IMR-90 (cell line): Measurements from ENCODE around the gene IL1F10. TPM values are rescaled to one million over a fixed set of nuclear protein-coding genes. Genes with fewer than 3 reads are reported as not detected.

ENCODE experiments used
- ATAC-seq: fragments of 200-7000 bp; cut with Tn5 transposase; 2 replicates; pipeline ENCODE4 v1.9.1; 2020; ENCODE audit warnings: low read depth, mild to moderate bottlenecking, moderate library complexity
- BruUV-seq: library from RNA; stranded (reverse); fragments of 400-500 nt; replicated peaks from 2 replicates; lab custom pipeline; 2021; lab: Mats Ljungman, UMichigan
- CTCF ChIA-PET: fragments of 300-600 bp; formaldehyde crosslinking; extraction: SDS; loops from one replicate; lab custom pipeline; 2021; ENCODE audit warnings: antibody characterized with exemption; lab: Yijun Ruan, JAX
- POLR2A ChIA-PET: fragments of 300-600 bp; sonication (Branson Sonifier 250); formaldehyde crosslinking; loops from one replicate; lab custom pipeline; 2022; ENCODE audit warnings: antibody characterized with exemption; ENCODE audit not compliant: unreplicated experiment; lab: Charles Lee
- DNase-seq: peaks from one replicate; pipeline ENCODE4 v3.0.0; 2013
- H2AFZ ChIP-seq: replicated peaks from 2 replicates; pipeline ENCODE3; 2013; ENCODE audit warnings: low read length, mild to moderate bottlenecking; ENCODE audit not compliant: poor library complexity
- H2AK5ac ChIP-seq: 2 replicates; pipeline ENCODE4 v1.6.1; 2013; ENCODE audit warnings: low read depth, low read length, inconsistent platforms
- H2AK9ac ChIP-seq: replicated peaks from 2 replicates; pipeline ENCODE3; 2013; ENCODE audit warnings: mild to moderate bottlenecking, low read depth, low read length, moderate library complexity; ENCODE audit not compliant: poor library complexity
- H2BK120ac ChIP-seq: 2 replicates; pipeline ENCODE4 v1.6.1; 2013; ENCODE audit warnings: low read depth, low read length, inconsistent platforms
- H2BK15ac ChIP-seq: 3 replicates; pipeline ENCODE4 v1.6.1; 2013; ENCODE audit warnings: low read depth, low read length, inconsistent platforms
- H2BK20ac ChIP-seq: 2 replicates; pipeline ENCODE4 v1.6.1; 2013; ENCODE audit warnings: low read depth, mild to moderate bottlenecking, inconsistent platforms, low read length, moderate library complexity
- H2BK5ac ChIP-seq: 2 replicates; pipeline ENCODE4 v1.6.1; 2013; ENCODE audit warnings: mild to moderate bottlenecking, low read depth, low read length, inconsistent platforms; ENCODE audit not compliant: poor library complexity, severe bottlenecking
- H3K14ac ChIP-seq: replicated peaks from 2 replicates; pipeline ENCODE4 v1.6.1; 2013; ENCODE audit warnings: low read depth, low read length, inconsistent platforms
- H3K18ac ChIP-seq: 2 replicates; pipeline ENCODE4 v1.6.1; 2013; ENCODE audit warnings: low read depth, low read length, control low read depth
- H3K23ac ChIP-seq: 2 replicates; pipeline ENCODE4 v1.6.1; 2013; ENCODE audit warnings: low read depth, low read length, inconsistent platforms
- H3K27ac ChIP-seq: 2 replicates; pipeline ENCODE4 v1.5.1; 2013; ENCODE audit warnings: mild to moderate bottlenecking, control low read depth, low read length; ENCODE audit not compliant: insufficient read depth
- H3K27me3 ChIP-seq: 2 replicates; pipeline ENCODE4 v1.6.1; 2013; ENCODE audit warnings: low read length; ENCODE audit not compliant: control insufficient read depth, insufficient read depth
- H3K36me3 ChIP-seq: 2 replicates; pipeline ENCODE4 v1.6.1; 2013; ENCODE audit warnings: low read length, mixed read lengths; ENCODE audit not compliant: control insufficient read depth, insufficient read depth
- H3K4ac ChIP-seq: 2 replicates; pipeline ENCODE4 v1.6.1; 2013; ENCODE audit warnings: low read depth, low read length, inconsistent platforms
- H3K4me1 ChIP-seq: 2 replicates; pipeline ENCODE4 v1.6.1; 2013; ENCODE audit warnings: low read length, mixed read lengths; ENCODE audit not compliant: control insufficient read depth, insufficient read depth
- H3K4me2 ChIP-seq: 2 replicates; pipeline ENCODE4 v1.6.1; 2013; ENCODE audit warnings: low read depth, mild to moderate bottlenecking, control low read depth, low read length, moderate library complexity
- H3K4me3 ChIP-seq: 2 replicates; pipeline ENCODE4 v1.5.1; 2013; ENCODE audit warnings: low read depth, mild to moderate bottlenecking, control low read depth, low read length, moderate library complexity; ENCODE audit not compliant: insufficient read depth
- H3K56ac ChIP-seq: 2 replicates; pipeline ENCODE4 v1.6.1; 2013; ENCODE audit warnings: low read length, inconsistent platforms; ENCODE audit not compliant: insufficient read depth; ENCODE audit errors: extremely low read depth
- H3K79me1 ChIP-seq, 2 experiments: 2 replicates each; pipeline ENCODE4 v1.6.1; 2013; ENCODE audit warnings: low read length in 2 of 2, inconsistent platforms in 1 of 2, low read depth in 1 of 2
- H3K9ac ChIP-seq: 2 replicates; pipeline ENCODE4 v1.6.1; 2013; ENCODE audit warnings: low read depth, low read length, control low read depth
- H3K9me1 ChIP-seq: 2 replicates; pipeline ENCODE4 v1.6.1; 2013; ENCODE audit warnings: low read length, inconsistent platforms; ENCODE audit not compliant: insufficient read depth
- H3K9me3 ChIP-seq: 2 replicates; pipeline ENCODE4 v1.6.1; 2013; ENCODE audit warnings: low read length; ENCODE audit not compliant: control insufficient read depth, insufficient read depth
- H4K20me1 ChIP-seq: 2 replicates; pipeline ENCODE4 v1.6.1; 2013; ENCODE audit warnings: low read length, inconsistent platforms; ENCODE audit not compliant: insufficient read depth
- H4K5ac ChIP-seq: 2 replicates; pipeline ENCODE4 v1.6.1; 2013; ENCODE audit warnings: mild to moderate bottlenecking, low read depth, low read length, control low read depth
- H4K8ac ChIP-seq, 2 experiments: 2 replicates each; pipeline ENCODE4 v1.6.1; 2013; ENCODE audit warnings: low read depth in 2 of 2, low read length in 2 of 2, control low read depth in 1 of 2, inconsistent platforms in 1 of 2
- H4K91ac ChIP-seq: 2 replicates; pipeline ENCODE4 v1.6.1; 2013; ENCODE audit warnings: low read depth, low read length, inconsistent platforms; ENCODE audit not compliant: insufficient read depth
- BHLHE40 ChIP-seq: fragments of 150-350 bp; IDR thresholded peaks from 2 replicates; pipeline ENCODE4 v1.6.1; 2016; ENCODE audit warnings: mild to moderate bottlenecking, low read depth, low read length
- CEBPB ChIP-seq: IDR thresholded peaks from 2 replicates; pipeline ENCODE4 v1.6.1; 2012; ENCODE audit warnings: low read depth, low read length, improper control_type of control experiment
- CHD1 ChIP-seq: IDR thresholded peaks from 2 replicates; pipeline ENCODE4 v1.6.1; 2012; ENCODE audit warnings: low read depth, low read length, improper control_type of control experiment
- ELK1 ChIP-seq: fragments of 150-350 bp; IDR thresholded peaks from 2 replicates; pipeline ENCODE4 v1.6.1; 2016; ENCODE audit warnings: low read depth, mild to moderate bottlenecking, low read length, moderate library complexity, borderline replicate concordance
- FOS ChIP-seq: fragments of 150-350 bp; IDR thresholded peaks from 2 replicates; pipeline ENCODE4 v1.6.1; 2016; ENCODE audit warnings: low read depth, low read length
- MAFK ChIP-seq: IDR thresholded peaks from 2 replicates; pipeline ENCODE4 v1.6.1; 2012; ENCODE audit warnings: low read depth, low read length, improper control_type of control experiment
- MAZ ChIP-seq: IDR thresholded peaks from 2 replicates; pipeline ENCODE4 v1.6.1; 2012; ENCODE audit warnings: low read depth, mild to moderate bottlenecking, low read length, improper control_type of control experiment, moderate library complexity, borderline replicate concordance
- MXI1 ChIP-seq: IDR thresholded peaks from 2 replicates; pipeline ENCODE4 v1.6.1; 2012; ENCODE audit warnings: low read depth, mild to moderate bottlenecking, low read length, moderate library complexity, borderline replicate concordance
- POLR2A ChIP-seq: IDR thresholded peaks from 2 replicates; pipeline ENCODE4 v1.6.1; 2012; ENCODE audit warnings: mild to moderate bottlenecking, low read depth, low read length
- RAD21 ChIP-seq: IDR thresholded peaks from 2 replicates; pipeline ENCODE4 v1.6.1; 2012; ENCODE audit warnings: low read length, improper control_type of control experiment
- RCOR1 ChIP-seq: IDR thresholded peaks from 2 replicates; pipeline ENCODE4 v1.6.1; 2012; ENCODE audit warnings: mild to moderate bottlenecking, low read length, improper control_type of control experiment; ENCODE audit not compliant: insufficient replicate concordance
- USF2 ChIP-seq: fragments of 150-350 bp; IDR thresholded peaks from 2 replicates; pipeline ENCODE4 v1.6.1; 2017; ENCODE audit warnings: mild to moderate bottlenecking, antibody characterized with exemption, low read length, low read depth
- WGBS, 2 experiments: methylation state at CpG; one replicate each; pipeline versions ENCODE4 v1.1.5 to v1.1.7; 2013; ENCODE audit warnings: missing lambda C conversion rate in 2 of 2; ENCODE audit not compliant: insufficient read length in 1 of 2; ENCODE audit errors: extremely low coverage in 2 of 2; 5-methylcytosine and 5-hydroxymethylcytosine counted together
- dilution Hi-C: fragments of 300-500 bp; cut with HindIII; formaldehyde crosslinking; loops from one replicate; pipeline ENCODE4 v1.14.3; 2018; ENCODE audit warnings: low sequenced_read_pairs; ENCODE audit not compliant: unreplicated experiment
- in situ Hi-C: fragments of 300-500 bp; cut with MboI; formaldehyde crosslinking; loops from 3 replicates; pipeline ENCODE4 v1.14.3; 2019; ENCODE audit warnings: low sequenced_read_pairs, inconsistent platforms, mixed read lengths
- intact Hi-C: fragments of 100-400 bp; cut with micrococcal nuclease; formaldehyde crosslinking; loops from 2 replicates; pipeline ENCODE4 v1.10.0; 2022
- polyA plus RNA-seq, 3 experiments: library from polyadenylated mRNA; depleted of rRNA; stranded (reverse); fragments of >200 nt; gene quantifications; 2 replicates each; pipeline ENCODE4 v1.2.3, GENCODE V29; 2012; ENCODE audit warnings: low replicate concordance in 1 of 3
- total RNA-seq: library from RNA; depleted of rRNA; stranded (reverse); fragments of >200 nt; gene quantifications from 2 replicates; pipeline ENCODE4 v1.2.3, GENCODE V29; 2012
- TF ChIP-seq, protein P1 (sequence below): conservative IDR thresholded peaks from 2 replicates; pipeline ENCODE4 v1.5.1; 2012; ENCODE audit warnings: mild to moderate bottlenecking, low read depth, low read length, improper control_type of control experiment

The IL1F10 gene
- total and polyA plus RNA-seq, 2 of the 4 experiments (the other 2 are of a cell fraction): not detected

- H2AK9ac ChIP-seq: no peak overlapping the region
- H2BK120ac ChIP-seq: no peak overlapping the region
- no peak overlapping the region for H3K4me2 ChIP-seq
- H4K20me1 ChIP-seq: no peaks in the 10 kb centered on the region
- H3K27me3 ChIP-seq: peaks cover 10% of the 10 kb centered on the region; the same call in 1 of the 2 replicates
- dilution Hi-C loops: no loop called here
- ChIA-PET CTCF (no interaction called here), POLR2A (no interaction called here)
- no peak overlapping the region for H3K23ac ChIP-seq
- no peak overlapping the region for H4K8ac ChIP-seq
- H3K14ac ChIP-seq: no peak overlapping the region
- H2BK20ac ChIP-seq: no peak overlapping the region
- no peak overlapping the region for H3K9ac ChIP-seq
- 92% methylated on average over 2 of the region's 6 CpGs; no CpG with 5 or more reads in 1 of the 2 experiments for WGBS, 2 experiments
- DNase-seq: no peak
- H2BK5ac ChIP-seq: no peak overlapping the region
- H3K9me3 ChIP-seq: no peaks in the 10 kb centered on the region
- H2BK15ac ChIP-seq: no peak overlapping the region
- no peak for TF ChIP-seq USF2
- no peak for TF ChIP-seq CEBPB
- no peak for TF ChIP-seq FOS
- TF ChIP-seq POLR2A: no peak
- TF ChIP-seq ELK1: no peak
- TF ChIP-seq MAZ: no peak
- TF ChIP-seq RCOR1: no peak
- no peak for TF ChIP-seq RAD21
- no peak for TF ChIP-seq MAFK
- TF ChIP-seq BHLHE40: no peak
- TF ChIP-seq MXI1: no peak
- TF ChIP-seq CHD1: no peak
- TF ChIP-seq, protein P1, sequence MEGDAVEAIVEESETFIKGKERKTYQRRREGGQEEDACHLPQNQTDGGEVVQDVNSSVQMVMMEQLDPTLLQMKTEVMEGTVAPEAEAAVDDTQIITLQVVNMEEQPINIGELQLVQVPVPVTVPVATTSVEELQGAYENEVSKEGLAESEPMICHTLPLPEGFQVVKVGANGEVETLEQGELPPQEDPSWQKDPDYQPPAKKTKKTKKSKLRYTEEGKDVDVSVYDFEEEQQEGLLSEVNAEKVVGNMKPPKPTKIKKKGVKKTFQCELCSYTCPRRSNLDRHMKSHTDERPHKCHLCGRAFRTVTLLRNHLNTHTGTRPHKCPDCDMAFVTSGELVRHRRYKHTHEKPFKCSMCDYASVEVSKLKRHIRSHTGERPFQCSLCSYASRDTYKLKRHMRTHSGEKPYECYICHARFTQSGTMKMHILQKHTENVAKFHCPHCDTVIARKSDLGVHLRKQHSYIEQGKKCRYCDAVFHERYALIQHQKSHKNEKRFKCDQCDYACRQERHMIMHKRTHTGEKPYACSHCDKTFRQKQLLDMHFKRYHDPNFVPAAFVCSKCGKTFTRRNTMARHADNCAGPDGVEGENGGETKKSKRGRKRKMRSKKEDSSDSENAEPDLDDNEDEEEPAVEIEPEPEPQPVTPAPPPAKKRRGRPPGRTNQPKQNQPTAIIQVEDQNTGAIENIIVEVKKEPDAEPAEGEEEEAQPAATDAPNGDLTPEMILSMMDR: no peak
- no peak overlapping the region for H4K5ac ChIP-seq
- no peak overlapping the region for H3K4ac ChIP-seq
- H3K27ac ChIP-seq: no peak overlapping the region
- no peak for ATAC-seq
- no peak overlapping the region for H4K91ac ChIP-seq
- H2AFZ ChIP-seq: no peak overlapping the region
- H3K4me3 ChIP-seq: no peak overlapping the region
- no peak overlapping the region for H3K18ac ChIP-seq
- H3K79me1 ChIP-seq: no peaks in the 10 kb centered on the region
- H3K4me1 ChIP-seq: no peaks in the 10 kb centered on the region
- H3K56ac ChIP-seq: no peak overlapping the region
- in situ Hi-C loops: no loop called here
- BruUV-seq: no TSS peak
- intact Hi-C loops: no loop called here
- H3K36me3 ChIP-seq: no peaks in the 10 kb centered on the region
- H3K9me1 ChIP-seq: no peaks in the 10 kb centered on the region
- H2AK5ac ChIP-seq: no peak overlapping the region
These were observed 44.1 kb downstream of the IL1F10 start for GRCh38 chr2:113111823-113112287.
